Jurkat, Clone E6-1 (cell line): Measurements from ENCODE around the gene C16orf74.

ENCODE experiments used
- DNase-seq: peaks from one replicate; pipeline ENCODE4 v3.0.0-alpha.2; 2011; ENCODE audit warnings: low read depth, low spot score
- H3K4me3 ChIP-seq: 2 replicates; pipeline ENCODE4 v1.5.1; 2011; ENCODE audit warnings: mild to moderate bottlenecking, low read length, control low read depth, moderate library complexity

The C16orf74 gene

DNA sequence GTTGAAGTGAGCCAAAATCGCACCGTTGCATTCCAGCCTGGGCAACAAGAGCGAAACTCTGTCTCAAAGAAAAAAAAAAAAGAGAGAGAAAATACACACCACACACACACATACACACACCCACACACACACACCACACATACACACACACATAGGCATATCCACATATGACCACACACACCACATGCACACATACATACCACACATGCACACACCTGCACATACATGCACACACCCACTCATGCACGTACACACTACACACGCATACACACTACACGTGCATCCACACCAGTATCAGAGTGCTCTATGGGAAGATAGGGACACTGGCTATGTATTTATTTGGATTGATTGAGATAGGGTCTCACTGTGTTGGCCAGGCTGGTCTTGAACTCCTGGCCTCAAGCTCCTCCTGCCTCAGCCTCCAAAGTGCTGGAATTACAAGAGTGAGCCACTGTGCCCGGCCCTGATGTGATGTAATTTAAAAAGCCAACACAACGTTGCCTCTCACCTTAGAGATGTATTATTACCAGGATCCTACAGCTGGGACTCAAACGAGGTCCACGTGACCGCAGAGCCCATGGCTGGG lies 44.4 kb downstream of the C16orf74 start:
- no peak overlapping the region for H3K4me3 ChIP-seq
- no peak for DNase-seq

- no peak for DNase-seq
- H3K4me3 ChIP-seq, result no peak overlapping the region
Observed at GRCh38 chr16:85704900-85705846, 45.7 kb downstream of the C16orf74 start.

GRCh38 chr16:85704011-85704410 lies 46.9 kb downstream of the C16orf74 start:
- no peak overlapping the region for H3K4me3 ChIP-seq
- no peak for DNase-seq

DNA sequence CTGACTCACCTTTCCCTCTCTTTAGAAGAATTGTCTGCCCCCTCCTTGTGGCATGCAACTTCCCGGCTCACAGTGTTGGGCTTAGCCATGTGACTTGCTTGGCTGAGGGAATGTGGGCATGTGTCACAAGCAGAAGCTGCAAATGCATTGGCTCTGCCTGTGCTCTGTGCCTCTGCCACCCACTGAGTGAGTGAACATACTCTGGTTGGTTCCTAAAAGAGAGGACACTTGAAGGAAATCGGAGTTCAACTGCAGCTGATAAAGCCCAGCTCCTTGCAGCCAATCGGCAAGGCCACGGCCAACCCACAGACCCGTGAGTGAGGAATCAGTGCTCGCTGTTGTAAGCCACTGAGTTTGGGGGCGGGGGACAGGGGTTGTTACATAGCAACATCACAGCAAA lies 51.3 kb downstream of the C16orf74 start:
- no peak overlapping the region for H3K4me3 ChIP-seq
- no peak for DNase-seq

DNA sequence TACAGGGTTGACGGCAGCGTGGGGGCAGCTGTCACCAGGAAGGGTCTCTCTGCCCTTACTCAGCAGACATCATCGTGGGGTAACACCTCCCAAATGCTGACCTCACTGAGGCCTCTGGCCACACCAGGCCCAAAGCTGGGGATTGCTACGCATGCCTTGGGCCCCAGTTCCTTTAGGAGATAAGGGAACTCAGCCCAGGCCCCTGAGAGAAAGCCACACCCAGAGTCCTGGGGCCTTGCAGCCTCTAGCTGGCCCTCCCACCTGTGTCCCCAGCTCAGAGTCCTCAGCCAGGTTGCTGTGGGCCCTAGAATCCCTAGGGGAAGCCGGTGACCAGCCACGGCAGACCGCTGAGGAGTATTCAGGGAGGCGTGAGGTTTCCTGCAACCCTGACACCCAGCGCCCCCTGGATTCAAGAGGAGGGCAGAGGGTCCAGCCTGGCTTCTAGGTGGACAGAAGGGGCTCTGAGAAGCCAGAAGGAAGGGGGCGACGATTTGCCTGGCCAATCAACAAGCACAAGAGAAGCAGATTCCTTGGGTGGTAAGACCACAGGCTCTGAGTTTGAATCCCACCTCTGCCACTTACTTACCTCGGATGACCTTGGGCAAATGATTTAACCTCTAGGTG lies 51.8 kb downstream of the C16orf74 start:
- no peak overlapping the region for H3K4me3 ChIP-seq
- no peak for DNase-seq

DNA sequence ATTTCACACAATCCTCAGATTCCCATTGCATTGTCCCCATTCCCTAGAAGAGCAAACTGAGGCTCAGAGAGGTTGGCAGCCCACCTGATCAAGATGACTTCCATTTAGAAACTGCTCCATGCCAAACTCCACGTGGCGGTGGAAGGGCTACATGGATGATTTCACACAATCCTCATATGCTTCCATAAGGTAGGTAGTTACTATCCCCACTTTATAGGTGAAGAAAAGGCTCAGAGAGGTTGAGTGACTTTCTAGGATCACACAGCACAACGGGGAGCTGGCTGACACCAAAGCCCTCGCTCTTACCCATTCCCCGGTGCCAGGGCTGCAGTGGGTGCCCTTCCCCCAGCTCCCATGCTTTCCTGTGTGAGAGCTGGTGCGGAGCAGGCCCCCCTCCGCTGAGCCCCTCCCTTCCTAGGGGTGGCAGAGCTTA lies 52.4 kb downstream of the C16orf74 start:
- no peak for DNase-seq
- H3K4me3 ChIP-seq, result no peak overlapping the region

DNA sequence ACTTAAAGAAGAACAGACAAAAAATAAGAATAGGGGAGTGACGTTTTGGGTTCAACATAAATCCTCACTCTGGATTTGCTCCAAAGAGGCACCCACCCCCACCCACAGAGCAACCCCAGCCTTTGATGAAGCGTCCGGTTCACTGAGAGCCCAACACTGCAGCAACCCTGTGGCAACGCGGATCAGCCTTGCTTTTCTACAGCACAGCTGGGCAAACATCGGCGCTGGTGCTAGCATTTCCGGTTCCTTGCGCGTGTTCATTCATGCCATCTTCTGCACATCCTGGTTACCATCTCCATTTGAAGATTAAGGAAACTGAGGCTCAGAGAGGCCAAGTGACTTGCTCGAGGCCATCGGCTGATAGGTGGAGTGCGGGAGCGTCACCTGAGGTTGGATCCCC lies 53.5 kb downstream of the C16orf74 start:
- no peak for DNase-seq

DNA sequence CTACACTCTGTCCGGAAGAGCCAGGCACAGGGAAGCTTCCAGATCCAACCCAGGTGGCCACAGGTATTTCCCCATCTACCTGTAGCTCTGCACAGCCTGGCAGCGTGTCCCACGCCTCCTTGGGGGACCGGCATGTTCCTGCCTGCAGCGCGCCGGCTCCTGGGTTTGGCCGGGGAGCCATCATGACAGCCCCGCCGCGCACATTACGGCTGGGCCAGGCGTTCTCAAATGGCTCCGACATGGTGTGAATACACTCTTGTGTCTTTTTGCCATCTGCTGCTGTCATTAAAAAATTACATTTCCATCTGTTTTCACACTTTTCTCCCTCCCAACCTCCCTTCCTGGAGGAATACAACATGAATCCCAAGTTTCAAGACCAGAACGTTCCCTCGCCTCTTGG lies 54.1 kb downstream of the C16orf74 start:
- H3K4me3 ChIP-seq, result no peak overlapping the region
- no peak for DNase-seq

More for the DNA sequence above, 53.5 kb downstream of the C16orf74 start:
- no peak overlapping the region for H3K4me3 ChIP-seq

DNA sequence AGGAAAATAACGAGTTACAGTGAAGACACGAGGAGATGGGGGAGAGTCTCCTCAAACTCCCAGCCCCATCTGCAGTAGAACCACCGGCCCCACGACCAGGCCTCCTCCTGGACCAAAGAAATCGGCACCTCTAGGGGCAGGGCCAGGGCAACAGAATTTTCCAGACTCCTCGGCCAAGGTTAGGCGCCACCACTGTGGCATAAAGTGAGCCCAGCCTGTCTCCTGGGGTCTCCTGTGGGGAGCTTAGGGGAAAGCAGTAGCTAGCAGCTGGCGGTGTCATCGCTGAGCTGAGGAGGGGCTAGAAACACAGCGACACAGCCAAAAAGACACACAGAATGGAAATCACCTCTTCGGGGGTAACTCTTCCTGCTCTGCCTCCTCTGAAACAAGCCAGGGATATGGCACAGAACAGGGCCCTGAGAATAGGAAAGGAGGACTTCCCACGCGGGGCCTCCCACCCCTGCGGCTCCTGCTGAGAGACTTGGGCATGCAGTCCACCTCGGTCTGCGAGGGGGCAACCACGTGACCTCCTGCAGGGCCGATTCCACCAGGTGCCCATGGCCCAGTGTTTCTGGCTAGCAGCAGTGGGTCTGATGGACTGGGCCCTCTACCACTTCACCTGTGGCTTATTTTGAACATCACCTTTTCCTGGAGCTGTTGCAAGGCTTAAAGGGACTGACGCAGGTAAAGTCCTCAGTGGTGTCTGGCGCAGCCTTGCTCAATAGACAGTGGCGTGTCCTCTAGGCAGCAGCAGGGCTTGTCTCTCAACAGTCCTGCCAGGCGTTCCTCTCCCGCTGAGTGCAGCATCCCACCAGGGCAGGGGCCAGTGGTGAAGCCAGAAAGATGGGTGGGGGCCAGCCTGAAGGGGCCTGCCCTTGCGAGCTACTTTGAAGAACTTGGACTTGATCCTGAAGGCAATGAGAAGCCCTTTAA lies 55.4 kb downstream of the C16orf74 start:
- H3K4me3 ChIP-seq, result no peak overlapping the region
- no peak for DNase-seq

DNA sequence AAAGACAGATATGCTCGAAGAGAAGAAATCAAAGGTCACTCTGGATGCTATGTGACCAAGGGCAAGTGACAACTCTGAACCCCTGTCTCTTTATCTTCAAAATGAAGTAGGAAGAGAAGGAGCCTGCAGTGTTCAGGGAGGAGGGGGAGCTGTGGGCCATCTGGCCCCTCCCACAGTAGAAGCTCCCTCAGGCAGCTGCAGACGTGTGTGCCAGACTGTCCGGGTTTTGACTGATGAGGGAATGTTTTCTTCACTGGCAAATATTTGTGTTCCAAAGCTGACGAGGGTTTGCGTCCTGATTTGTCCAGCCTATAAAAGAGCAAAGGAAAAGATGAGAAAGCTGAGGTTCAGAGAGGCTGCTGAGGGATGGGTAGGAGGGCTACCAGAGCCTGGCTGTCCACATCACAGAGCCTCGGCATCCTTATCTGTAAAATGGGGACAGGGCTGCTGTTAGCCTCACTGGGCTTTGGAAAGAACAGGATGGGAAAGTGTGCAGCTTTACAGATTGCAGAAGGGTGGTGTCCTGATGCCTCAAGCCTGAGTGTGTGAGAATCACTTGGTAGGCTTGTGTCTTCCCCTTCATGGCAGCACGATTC lies 60.3 kb downstream of the C16orf74 start:
- no peak for DNase-seq

GRCh38 chr16:85689950-85690320 lies 61.0 kb downstream of the C16orf74 start:
- no peak overlapping the region for H3K4me3 ChIP-seq
- DNase-seq, result no peak

More for the DNA sequence above, 60.3 kb downstream of the C16orf74 start:
- no peak overlapping the region for H3K4me3 ChIP-seq

- no peak for DNase-seq
- peak overlapping the region; percentile 49 for H3K4me3 ChIP-seq
Observed at GRCh38 chr16:85689285-85689949, 61.5 kb downstream of the C16orf74 start.

DNA sequence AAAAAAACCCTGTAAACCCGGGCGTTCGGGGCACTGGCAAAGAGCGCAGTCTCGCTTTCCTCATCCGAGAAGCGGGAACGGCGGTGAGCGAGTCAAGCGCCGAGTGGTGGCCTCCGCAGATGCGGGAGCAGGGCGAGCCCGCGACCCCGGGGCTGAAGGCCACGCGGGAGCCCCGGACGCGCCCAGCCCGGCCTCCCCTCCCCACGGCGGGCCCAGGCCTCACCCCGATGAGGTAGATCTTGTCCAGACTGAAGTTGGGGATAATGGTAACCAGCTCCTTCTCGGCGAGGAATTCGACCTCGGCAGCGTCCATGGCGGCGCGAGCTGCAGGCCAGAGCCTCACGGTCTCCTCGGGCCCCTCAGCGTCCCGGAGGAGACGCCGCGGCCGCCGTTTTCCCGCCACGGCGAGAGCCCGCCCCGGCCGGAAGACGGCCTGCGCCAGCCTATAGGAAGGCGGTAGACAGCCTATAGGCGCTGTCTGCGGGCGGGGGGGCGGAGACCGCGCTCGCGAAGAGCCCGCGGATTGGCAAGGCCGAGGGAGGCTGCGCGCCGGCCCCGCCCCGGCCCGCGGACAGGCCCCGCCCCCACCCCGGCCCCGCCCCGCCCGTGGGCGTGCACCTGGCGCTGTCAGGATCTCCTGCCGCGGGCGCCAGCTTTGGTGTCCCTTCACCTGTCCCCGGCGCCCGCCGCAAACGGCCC lies 62.2 kb downstream of the C16orf74 start, which contains the start of gene GINS2:
TSS of gene GINS2 (minus strand) at position 369 of the 699 bp plus-strand sequence. CDS start at position 313, 56 bp downstream.
- peak; percentile 77 for DNase-seq
- peak within 1 kb of the TSS; percentile 70 for H3K4me3 ChIP-seq

DNA sequence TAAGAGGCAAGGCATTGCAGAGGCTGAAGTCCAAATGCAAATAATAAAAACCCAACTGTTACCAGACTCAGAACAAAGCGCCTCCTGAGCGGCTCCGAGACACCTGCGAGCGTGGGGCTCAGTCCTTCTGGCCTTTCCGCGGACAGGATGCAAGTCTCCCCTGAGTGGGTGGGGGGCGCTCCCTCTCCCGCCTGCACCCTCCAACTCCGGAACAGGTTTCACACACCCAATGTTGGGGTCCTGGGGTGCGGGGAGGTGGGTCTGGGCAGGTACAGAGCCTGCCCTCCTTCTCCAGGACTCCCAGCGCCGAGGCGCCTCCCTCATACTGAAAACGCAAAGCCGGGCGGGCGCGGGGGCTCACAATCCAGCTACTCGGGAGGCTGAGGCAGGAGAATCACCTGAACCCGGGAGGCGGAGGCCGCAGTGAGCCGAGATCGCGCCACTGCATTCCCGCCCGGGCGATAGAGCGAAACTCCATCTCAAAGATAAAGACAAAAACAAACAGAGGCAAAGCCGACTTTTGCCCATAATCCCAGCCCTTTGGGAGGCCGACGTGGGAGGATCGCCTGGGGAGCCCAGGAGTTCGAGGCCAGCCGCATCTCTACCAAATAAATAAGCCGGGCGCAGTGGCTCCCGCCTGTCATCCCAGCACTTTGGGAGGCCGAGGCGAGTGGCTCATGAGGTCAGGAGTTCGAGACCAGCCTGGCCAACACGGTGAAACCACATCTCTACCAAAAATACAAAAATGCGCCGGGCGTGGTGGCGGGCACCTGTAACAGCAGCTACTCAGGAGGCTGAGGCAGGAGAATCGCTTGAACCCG lies 63.0 kb downstream of the C16orf74 start:
- DNase-seq, result no peak

DNA sequence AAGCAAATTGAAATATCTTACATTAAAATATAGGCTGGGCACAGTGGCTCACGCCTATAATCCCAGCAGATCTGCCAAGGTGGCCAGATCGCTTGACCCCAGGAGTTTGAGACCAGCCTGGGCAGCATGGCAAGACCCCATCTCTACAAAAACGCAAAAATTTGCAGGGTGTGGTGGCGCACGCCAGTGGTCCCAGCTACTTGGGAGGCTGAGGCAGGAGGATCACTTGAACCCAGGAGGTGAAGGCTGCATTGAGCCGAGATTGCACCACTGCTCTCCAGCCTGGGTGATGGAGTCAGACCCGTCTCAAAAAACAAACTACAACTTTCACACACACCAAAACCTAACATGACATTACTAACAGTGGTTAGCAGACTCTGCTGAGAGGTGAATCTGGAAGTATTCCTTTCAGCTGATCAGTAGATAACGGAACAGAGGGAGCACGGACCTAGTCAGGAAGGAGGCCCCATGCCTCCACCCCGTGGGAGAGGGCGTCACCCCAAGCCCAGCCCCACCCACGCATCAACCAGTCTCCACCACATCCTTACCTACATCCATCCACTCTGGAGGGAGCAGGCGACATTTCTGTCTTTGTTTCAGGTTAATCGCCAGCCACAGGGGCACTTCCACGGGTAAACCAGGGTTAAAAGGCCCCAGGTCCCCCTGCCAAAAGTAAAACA lies 63.8 kb downstream of the C16orf74 start:
- DNase-seq, result peak; percentile 55
- peak overlapping the region; percentile 70; the same call in 1 of the 2 replicates for H3K4me3 ChIP-seq

More for the DNA sequence above, 63.0 kb downstream of the C16orf74 start:
- H3K4me3 ChIP-seq, result peak overlapping the region; percentile 70

- H3K4me3 ChIP-seq, result no peak overlapping the region
- DNase-seq, result no peak
Observed at GRCh38 chr16:85685251-85685650, 65.6 kb downstream of the C16orf74 start.
